B cell (primary cell): Measurements from ENCODE around the gene PYGO2. TPM values are rescaled to one million over a fixed set of nuclear protein-coding genes. Genes with fewer than 3 reads are reported as not detected.

Source experiments
- ATAC-seq: fragments of 200-7000 bp; cut with Tn5 transposase; one replicate; pipeline ENCODE4 v1.10.0; 2021; ENCODE audit warnings: low read depth, mild to moderate bottlenecking, moderate number of reproducible peaks, moderate library complexity
- CTCF ChIA-PET: fragments of 350-600 bp; sonication (Branson Sonifier 250); formaldehyde crosslinking; loops from one replicate; lab custom pipeline; 2021; ENCODE audit warnings: antibody characterized with exemption, inconsistent platforms; lab: Charles Lee
- POLR2A ChIA-PET: fragments of 350-600 bp; sonication (Branson Sonifier 250); formaldehyde crosslinking; loops from one replicate; lab custom pipeline; 2021; ENCODE audit warnings: antibody characterized with exemption; lab: Charles Lee
- DNase-seq: peaks from one replicate; pipeline ENCODE4 v3.0.0; 2013
- H2AFZ ChIP-seq: 2 replicates; pipeline ENCODE4 v1.6.1; 2012; ENCODE audit warnings: mild to moderate bottlenecking, low read depth, low read length; ENCODE audit not compliant: insufficient read depth, poor library complexity, severe bottlenecking
- H3K27ac ChIP-seq, 2 donors: 1 replicate in 1 of 2; 2 replicates in 1 of 2; pipeline ENCODE4 v1.5.1; 2012 to 2013; ENCODE audit warnings: low read length in 2 of 2, mild to moderate bottlenecking in 2 of 2, moderate library complexity in 1 of 2
- H3K27me3 ChIP-seq, 4 experiments: fragments of 200-600 bp in 1 of 4; sonication (generic) in 1 of 4; replicated peaks in 1 of 4; 1 replicate in 2 of 4; 2 replicates in 2 of 4; pipeline versions ENCODE4 v1.6.1 to v1.7.0; 2013 to 2016; ENCODE audit warnings: low read length in 3 of 4, mild to moderate bottlenecking in 2 of 4, mixed read lengths in 1 of 4, moderate library complexity in 1 of 4; ENCODE audit not compliant: insufficient read depth in 4 of 4, control insufficient read depth in 3 of 4; ENCODE audit errors: control extremely low read depth in 1 of 4
- H3K36me3 ChIP-seq, 2 experiments: replicated peaks in 1 of 2; 1 replicate in 1 of 2; 2 replicates in 1 of 2; pipeline versions ENCODE4 v1.6.1 to v1.7.1; 2013; ENCODE audit warnings: low read length in 1 of 2; ENCODE audit not compliant: insufficient read depth in 2 of 2, control insufficient read depth in 1 of 2; ENCODE audit errors: control extremely low read depth in 1 of 2, extremely low read depth in 1 of 2
- H3K4me1 ChIP-seq, 2 donors: fragments of 200-600 bp in 1 of 2; sonication (generic) in 1 of 2; 1 replicate in 1 of 2; 2 replicates in 1 of 2; pipeline versions ENCODE4 v1.5.1 to v1.6.1; 2013 to 2017; ENCODE audit warnings: low read length in 2 of 2; ENCODE audit not compliant: control insufficient read depth in 2 of 2, insufficient read depth in 2 of 2
- H3K4me2 ChIP-seq: replicated peaks from 2 replicates; pipeline ENCODE3; 2012; ENCODE audit warnings: mild to moderate bottlenecking, low read depth, low read length; ENCODE audit not compliant: poor library complexity, severe bottlenecking
- H3K4me3 ChIP-seq, 5 experiments: fragments of 200-600 bp in 1 of 5; sonication (generic) in 1 of 5; 1 replicate in 3 of 5; 2 replicates in 2 of 5; pipeline versions ENCODE4 v1.5.1 to v1.7.0; 2011 to 2016; ENCODE audit warnings: low read length in 4 of 5, mild to moderate bottlenecking in 4 of 5, low read depth in 2 of 5, control low read depth in 1 of 5, moderate library complexity in 1 of 5; ENCODE audit not compliant: insufficient read depth in 1 of 5; ENCODE audit errors: control extremely low read depth in 1 of 5, extremely low read depth in 1 of 5
- H3K79me2 ChIP-seq: fragments of 200-600 bp; sonication (generic); one replicate; pipeline ENCODE4 v1.6.0; 2016; ENCODE audit warnings: low read length; ENCODE audit not compliant: control insufficient read depth, insufficient read depth
- H3K9ac ChIP-seq: fragments of 200-600 bp; sonication (generic); 2 replicates; pipeline ENCODE4 v1.6.1; 2017; ENCODE audit warnings: mild to moderate bottlenecking, low read length, moderate library complexity
- H3K9me3 ChIP-seq, 3 donors: one replicate each; pipeline versions ENCODE4 v1.6.1 to v1.7.1; 2013; ENCODE audit warnings: low read length in 2 of 3; ENCODE audit not compliant: control insufficient read depth in 2 of 3, insufficient read depth in 1 of 3; ENCODE audit errors: control extremely low read depth in 1 of 3
- H4K20me1 ChIP-seq: 2 replicates; pipeline ENCODE4 v1.6.0; 2012; ENCODE audit warnings: mild to moderate bottlenecking, low read length; ENCODE audit not compliant: insufficient read depth, control insufficient read depth, poor library complexity, severe bottlenecking
- H3K27ac Mint-ChIP-seq: one replicate; pipeline ENCODE4 v1.8.0; 2021; ENCODE audit warnings: mixed read lengths
- H3K27me3 Mint-ChIP-seq: one replicate; pipeline ENCODE4 v1.8.0; 2021; ENCODE audit warnings: mixed read lengths
- H3K4me1 Mint-ChIP-seq: one replicate; pipeline ENCODE4 v1.8.0; 2021; ENCODE audit warnings: mixed read lengths
- H3K4me3 Mint-ChIP-seq: one replicate; pipeline ENCODE4 v1.8.0; 2021; ENCODE audit warnings: mixed read lengths
- H3K9me3 Mint-ChIP-seq: one replicate; pipeline ENCODE4 v1.8.0; 2022; ENCODE audit warnings: mixed read lengths; ENCODE audit not compliant: insufficient read depth
- CTCF ChIP-seq: fragments of 200-600 bp; IDR thresholded peaks from one replicate; pipeline ENCODE4 v1.8.0; 2022; ENCODE audit warnings: antibody characterized with exemption, mild to moderate bottlenecking
- EZH2 ChIP-seq: IDR thresholded peaks from 2 replicates; pipeline ENCODE4 v1.6.1; 2012; ENCODE audit warnings: borderline replicate concordance, low read depth, mild to moderate bottlenecking, moderate library complexity, low read length; ENCODE audit not compliant: insufficient read depth, poor library complexity, severe bottlenecking
- WGBS: methylation state at CpG from one replicate; pipeline ENCODE4 v1.1.5; 2013; ENCODE audit warnings: missing lambda C conversion rate; ENCODE audit not compliant: insufficient coverage; 5-methylcytosine and 5-hydroxymethylcytosine counted together
- intact Hi-C: fragments of 100-400 bp; cut with micrococcal nuclease; formaldehyde crosslinking; loops from one replicate; pipeline ENCODE4 v1.10.0; 2022
- polyA plus RNA-seq: library from polyadenylated mRNA; depleted of rRNA; stranded (reverse); fragments of >200 nt; gene quantifications from 2 replicates; pipeline ENCODE4 v1.2.3, GENCODE V29; 2012
- total RNA-seq, 2 donors: library from RNA; stranded (reverse); fragments of 120-200 nt in 1 of 2; gene quantifications; 1 replicate in 1 of 2; 2 replicates in 1 of 2; pipeline versions ENCODE4 v1.2.3 to v1.2.4, GENCODE V29; 2013 to 2022

Gene PYGO2
- total and polyA plus RNA-seq, 2 donors (not counting 1 experiment from before 2014, with no cell fraction given): 22.2 to 52.7 TPM

GRCh38 chr1:154923695-154924094 is 37.9 kb downstream of the PYGO2 start:
- Mint-ChIP-seq H3K27ac (no peak overlapping the region), H3K9me3 (no peaks in the 10 kb centered on the region), H3K4me1 (peaks cover 5% of the 10 kb centered on the region), H3K27me3 (no peaks in the 10 kb centered on the region), H3K4me3 (no peak overlapping the region)
- Histone ChIP-seq H3K9me3 (no peaks in the 10 kb centered on the region), H3K27me3 (no peaks in the 10 kb centered on the region), H3K4me3 (no peak overlapping the region), H3K9ac (no peak overlapping the region), H3K79me2 (no peaks in the 10 kb centered on the region), H3K4me1 (peaks cover 0 to 7% of the 10 kb centered on the region in 2 donors), H3K4me2 (no peak overlapping the region), H4K20me1 (no peaks in the 10 kb centered on the region), H3K27ac (no peak overlapping the region), H3K36me3 (peaks cover 0 to 46% of the 10 kb centered on the region in 2 experiments), H2AFZ (no peak overlapping the region)
- DNase-seq: no peak
- ChIA-PET POLR2A (interaction anchor here (0.6 kb wide), 1 partner anchor 76 kb away, joined by 8 read pairs; no protein-coding TSS in a partner anchor), CTCF (no interaction called here)
- TF ChIP-seq CTCF (no peak), EZH2 (no peak)
- intact Hi-C loops: no loop called here
- 96% methylated on average over 3 of the region's 3 CpGs for WGBS
- ATAC-seq: no peak

GRCh38 chr1:154913273-154913672 is 48.3 kb downstream of the PYGO2 start:
- H3K79me2 ChIP-seq: no peaks in the 10 kb centered on the region
- no peaks in the 10 kb centered on the region for H4K20me1 ChIP-seq
- intact Hi-C loops: no loop called here
- DNase-seq (no peak), ATAC-seq (no peak)
- 100% methylated on average over 1 of the region's 3 CpGs for WGBS
- no peak overlapping the region for H3K4me3 Mint-ChIP-seq
- ChIA-PET POLR2A (no interaction called here), CTCF (interaction anchor here (1.7 kb wide), 1 partner anchor 35 kb away, joined by 4 read pairs; no protein-coding TSS in a partner anchor)
- H3K4me1 ChIP-seq: no peaks in the 10 kb centered on the region
- no peaks in the 10 kb centered on the region for H3K36me3 ChIP-seq
- H3K27me3 Mint-ChIP-seq: no peaks in the 10 kb centered on the region
- H2AFZ ChIP-seq: no peak overlapping the region
- no peak overlapping the region for H3K9ac ChIP-seq
- no peak for TF ChIP-seq EZH2
- no peak for TF ChIP-seq CTCF
- no peaks in the 10 kb centered on the region for H3K9me3 Mint-ChIP-seq
- H3K27ac Mint-ChIP-seq: no peak overlapping the region
- H3K27ac ChIP-seq: no peak overlapping the region
- peaks cover 1% of the 10 kb centered on the region for H3K4me1 Mint-ChIP-seq
- no peak overlapping the region for H3K4me2 ChIP-seq
- no peak overlapping the region for H3K4me3 ChIP-seq
- no peaks in the 10 kb centered on the region for H3K9me3 ChIP-seq
- no peaks in the 10 kb centered on the region for H3K27me3 ChIP-seq
